HEK293 (cell line): ENCODE results near the gene ZC3H12C.

Source experiments
- CTCF ChIP-seq: fragments of 450-650 bp; formaldehyde crosslinking; IDR thresholded peaks from 2 replicates; pipeline ENCODE4 v1.5.1; 2016; ENCODE audit warnings: missing biosample characterization, missing genetic modification characterization
- GLI2 ChIP-seq: fragments of 450-650 bp; formaldehyde crosslinking; IDR thresholded peaks from 2 replicates; pipeline ENCODE4; 2017; ENCODE audit warnings: missing biosample characterization, missing genetic modification characterization, low read depth, borderline replicate concordance
- KLF10 ChIP-seq: fragments of 450-650 bp; IDR thresholded peaks from 2 replicates; pipeline ENCODE4 v1.5.1; 2018; ENCODE audit warnings: missing biosample characterization, mild to moderate bottlenecking, missing genetic modification characterization
- REST ChIP-seq: fragments of 450-650 bp; formaldehyde crosslinking; IDR thresholded peaks from 2 replicates; pipeline ENCODE4 v1.5.1; 2016; ENCODE audit warnings: missing biosample characterization, missing genetic modification characterization
- SETDB1 ChIP-seq: IDR thresholded peaks from one replicate; pipeline ENCODE4 v1.6.1; 2017; ENCODE audit warnings: mild to moderate bottlenecking, low read length, moderate library complexity, mixed read lengths; ENCODE audit not compliant: insufficient read length
- ZBTB20 ChIP-seq: fragments of 450-650 bp; formaldehyde crosslinking; IDR thresholded peaks from 2 replicates; pipeline ENCODE4 v1.5.1; 2016; ENCODE audit warnings: missing biosample characterization, missing genetic modification characterization
- ZBTB21 ChIP-seq: fragments of 450-650 bp; formaldehyde crosslinking; IDR thresholded peaks from 2 replicates; pipeline ENCODE4 v1.5.1; 2017; ENCODE audit warnings: missing biosample characterization, missing genetic modification characterization
- ZBTB26 ChIP-seq: fragments of 450-650 bp; formaldehyde crosslinking; optimal IDR thresholded peaks from 2 replicates; pipeline ENCODE3; 2016; ENCODE audit warnings: missing biosample characterization, mild to moderate bottlenecking, missing genetic modification characterization

GRCh38 chr11:110185121-110185591 lies 92.0 kb downstream of the ZC3H12C start:
- TF ChIP-seq CTCF (tag by site-specific recombination) (no peak), SETDB1 (no peak), ZBTB26 (tag by site-specific recombination) (no peak), ZBTB20 (no peak), GLI2 (tag by site-specific recombination) (no peak), ZBTB21 (tag by site-specific recombination) (no peak), REST (tag by site-specific recombination) (no peak), KLF10 (tag by site-specific recombination) (no peak)
